Motor neuron (in vitro differentiated cells): Measurements from ENCODE around the gene RIPK3. TPM values are rescaled to one million over a fixed set of nuclear protein-coding genes. Genes with fewer than 3 reads are reported as not detected.
"Not testable (repeated sequence)": the region's sequence is repeated elsewhere in the genome, so short reads cannot be mapped to it uniquely, and the experiment has no call there.

Experiments used
- ATAC-seq, 8 experiments: fragments of 200-7000 bp; cut with Tn5 transposase; replicated peaks in 6 of 8; 2 replicates each; pipeline ENCODE4 v1.8.0; 2021; ENCODE audit warnings: mild to moderate bottlenecking in 8 of 8, moderate library complexity in 8 of 8
- H3K27ac ChIP-seq, 2 donors: fragments of 250-450 bp; sonication (Bioruptor Pico); 2 replicates each; pipeline ENCODE4 v1.9.0; 2021; ENCODE audit warnings: antibody characterized with exemption in 2 of 2, mild to moderate bottlenecking in 2 of 2, moderate library complexity in 1 of 2
- H3K4me1 ChIP-seq, 2 donors: fragments of 250-450 bp; sonication (Bioruptor Pico); replicated peaks in 1 of 2; 2 replicates each; pipeline ENCODE4 v1.6.1; 2021; ENCODE audit warnings: antibody characterized with exemption in 2 of 2, mild to moderate bottlenecking in 2 of 2, moderate library complexity in 1 of 2
- H3K4me3 ChIP-seq, 5 donors: fragments of 250-450 bp; sonication (Bioruptor Pico); 2 replicates each; pipeline ENCODE4 v1.9.0; 2021; ENCODE audit warnings: antibody characterized with exemption in 5 of 5, mild to moderate bottlenecking in 5 of 5, moderate library complexity in 4 of 5
- WGBS, 10 experiments: fragments of 450-650 bp; shearing (Covaris generic); methylation state at CpG; one replicate each; pipeline ENCODE4 v1.0.0; 2022; 5-methylcytosine and 5-hydroxymethylcytosine counted together
- in situ Hi-C, 9 experiments: fragments of 400-800 bp; cut with MboI; loops; one replicate each; pipeline ENCODE4 v1.15.0; 2021; ENCODE audit warnings: low sequenced_read_pairs in 9 of 9, low pct_unique_long_range_greater_than_20kb in 2 of 9; ENCODE audit not compliant: unreplicated experiment in 9 of 9
- total RNA-seq, 8 experiments: library from RNA; unstranded; fragments of 300-600 nt; gene quantifications; 2 replicates each; pipeline versions ENCODE4 v1.2.3 to v1.2.4, GENCODE V29; 2022

The RIPK3 gene
- total RNA-seq, 8 experiments from 2014 or later: 0.29 to 7.9 (median 1.3) TPM; not detected in 3

GRCh38 chr14:24378327-24378726, 38.5 kb upstream of the RIPK3 start:
- in situ Hi-C loops: no loop called here
- Histone ChIP-seq H3K27ac (no peak overlapping the region), H3K4me3 (no peak overlapping the region), H3K4me1 (no peaks in the 10 kb centered on the region)
- ATAC-seq: no peak
- WGBS, 10 experiments: 29 to 80% (median 80%) methylated on average over 1 of the region's 3 CpGs; no CpG with 5 or more reads in 7 of the 10 experiments

GRCh38 chr14:24377657-24378056, 37.9 kb upstream of the RIPK3 start:
- no CpG with 5 or more reads among the region's 2 CpGs for WGBS, 10 experiments
- Histone ChIP-seq H3K4me1 (no peaks in the 10 kb centered on the region), H3K27ac (no peak overlapping the region), H3K4me3 (no peak overlapping the region)
- peak in 7 of 8 experiments; percentile 13 to 80 (median 42) for ATAC-seq
- in situ Hi-C loops: no loop called here

GRCh38 chr14:24377126-24377525, 37.3 kb upstream of the RIPK3 start:
- no peak overlapping the region for H3K27ac ChIP-seq
- no peak overlapping the region for H3K4me3 ChIP-seq
- 0 to 80% (median 40%) methylated on average over 1 of the region's 7 CpGs; no CpG with 5 or more reads in 5 of the 10 experiments for WGBS, 10 experiments
- no peaks in the 10 kb centered on the region for H3K4me1 ChIP-seq
- in situ Hi-C loops: no loop called here
- peak in 2 of 8 experiments; percentile 4 for ATAC-seq

- in situ Hi-C loops: no loop called here
- no peaks in the 10 kb centered on the region for H3K4me1 ChIP-seq
- WGBS, 10 experiments: 42 to 100% methylated on average over 2 to 3 of the region's 16 CpGs; no CpG with 5 or more reads in 8 of the 10 experiments
- no peak overlapping the region for H3K4me3 ChIP-seq
- ATAC-seq: no peak
- no peak overlapping the region for H3K27ac ChIP-seq
These were observed 36.8 kb upstream of the RIPK3 start for GRCh38 chr14:24376448-24377070.

DNA sequence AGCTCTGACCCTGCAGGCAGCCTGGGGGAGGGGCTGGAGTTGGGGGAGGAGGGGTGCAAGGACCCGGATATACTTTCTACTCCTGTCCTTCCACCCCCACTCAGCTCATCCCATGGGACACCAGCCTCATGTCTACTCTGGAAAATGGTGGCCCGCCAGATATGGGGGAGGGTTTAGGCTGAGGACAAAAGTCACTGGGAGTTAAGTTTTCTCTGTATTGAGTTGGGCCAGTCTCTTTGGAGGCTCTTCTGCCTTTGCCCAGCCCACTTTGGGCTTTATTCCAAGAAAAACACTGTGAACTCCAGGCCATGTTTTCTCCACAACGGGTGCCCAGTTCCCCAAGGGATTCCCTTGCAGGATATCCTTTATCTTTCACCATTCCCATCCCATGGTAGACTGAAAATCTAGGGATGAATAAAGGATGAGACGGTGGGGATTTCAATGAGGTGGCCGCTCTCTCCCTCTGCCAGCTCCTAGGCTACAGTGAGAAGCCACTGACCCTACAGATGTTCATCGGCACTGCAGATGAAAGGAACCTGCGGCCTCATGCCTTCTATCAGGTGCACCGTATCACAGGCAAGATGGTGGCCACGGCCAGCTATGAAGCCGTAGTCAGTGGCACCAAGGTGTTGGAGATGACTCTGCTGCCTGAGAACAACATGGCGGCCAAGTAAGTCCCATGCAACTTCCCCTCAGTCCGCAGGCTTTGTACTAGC, 33.1 kb upstream of the RIPK3 start:
- Histone ChIP-seq H3K27ac (no peak overlapping the region), H3K4me1 (peaks cover 5 to 9% of the 10 kb centered on the region in 2 donors), H3K4me3 (no peak overlapping the region)
- no peak for ATAC-seq
- in situ Hi-C loops: no loop called here
- WGBS, 10 experiments: 52 to 100% (median 80%) methylated on average over 1 to 8 of the region's 12 CpGs; no CpG with 5 or more reads in 1 of the 10 experiments

GRCh38 chr14:24371605-24372004, 31.8 kb upstream of the RIPK3 start:
- H3K4me3 ChIP-seq, H3K27ac ChIP-seq, H3K4me1 ChIP-seq, in situ Hi-C loops, ATAC-seq: not testable (repeated sequence)
- WGBS, 10 experiments: 80 to 100% (median 93%) methylated on average over 1 to 2 of the region's 3 CpGs; no CpG with 5 or more reads in 5 of the 10 experiments

DNA sequence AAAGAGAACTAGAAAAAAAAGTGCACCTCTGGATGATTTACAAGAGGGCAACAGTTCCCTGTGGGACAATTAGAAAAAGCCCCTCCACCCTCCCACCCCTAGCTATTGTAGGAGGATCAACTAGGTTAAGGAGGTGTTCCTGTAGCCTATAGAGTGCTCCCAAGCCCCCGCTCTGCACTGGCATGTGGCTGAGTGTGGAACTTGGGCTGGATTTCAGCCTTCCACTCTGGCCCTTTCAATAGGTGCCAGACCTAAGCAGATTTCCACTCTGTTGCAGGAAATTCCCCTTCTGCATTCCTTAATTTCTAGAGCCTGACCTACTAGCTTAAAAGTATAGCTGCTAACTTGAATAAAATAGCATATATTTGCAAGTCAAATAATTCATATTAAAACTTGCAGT, 31.0 kb upstream of the RIPK3 start:
- 0 to 100% methylated on average over 1 of the region's 1 CpG; no CpG with 5 or more reads in 8 of the 10 experiments for WGBS, 10 experiments
- in situ Hi-C loops: no loop called here
- peak in 1 of 8 experiments; percentile 2 for ATAC-seq
- Histone ChIP-seq H3K4me1 (peaks cover 9 to 10% of the 10 kb centered on the region in 2 donors), H3K27ac (no peak overlapping the region), H3K4me3 (no peak overlapping the region)

DNA sequence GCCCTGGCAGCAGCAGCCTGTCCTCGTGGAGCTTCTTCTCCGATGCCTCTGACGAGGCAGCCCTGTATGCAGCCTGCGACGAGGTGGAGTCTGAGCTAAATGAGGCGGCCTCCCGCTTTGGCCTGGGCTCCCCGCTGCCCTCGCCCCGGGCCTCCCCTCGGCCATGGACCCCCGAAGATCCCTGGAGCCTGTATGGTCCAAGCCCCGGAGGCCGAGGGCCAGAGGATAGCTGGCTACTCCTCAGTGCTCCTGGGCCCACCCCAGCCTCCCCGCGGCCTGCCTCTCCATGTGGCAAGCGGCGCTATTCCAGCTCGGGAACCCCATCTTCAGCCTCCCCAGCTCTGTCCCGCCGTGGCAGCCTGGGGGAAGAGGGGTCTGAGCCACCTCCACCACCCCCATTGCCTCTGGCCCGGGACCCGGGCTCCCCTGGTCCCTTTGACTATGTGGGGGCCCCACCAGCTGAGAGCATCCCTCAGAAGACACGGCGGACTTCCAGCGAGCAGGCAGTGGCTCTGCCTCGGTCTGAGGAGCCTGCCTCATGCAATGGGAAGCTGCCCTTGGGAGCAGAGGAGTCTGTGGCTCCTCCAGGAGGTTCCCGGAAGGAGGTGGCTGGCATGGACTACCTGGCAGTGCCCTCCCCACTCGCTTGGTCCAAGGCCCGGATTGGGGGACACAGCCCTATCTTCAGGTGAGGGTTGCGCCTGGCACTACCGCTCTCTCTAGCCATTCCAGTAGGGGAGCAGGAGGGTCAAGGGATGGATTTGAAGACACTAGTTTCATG, 30.3 kb upstream of the RIPK3 start:
- 57 to 100% (median 72%) methylated on average over 1 to 13 of the region's 32 CpGs; no CpG with 5 or more reads in 6 of the 10 experiments for WGBS, 10 experiments
- Histone ChIP-seq H3K4me3 (no peak overlapping the region), H3K27ac (no peak overlapping the region), H3K4me1 (peaks cover 9 to 11% of the 10 kb centered on the region in 2 donors)
- in situ Hi-C loops: no loop called here
- ATAC-seq: no peak

GRCh38 chr14:24369463-24369862, 29.7 kb upstream of the RIPK3 start:
- H3K27ac ChIP-seq: no peak overlapping the region
- no peak overlapping the region for H3K4me3 ChIP-seq
- 8 to 17% methylated on average over 1 to 2 of the region's 20 CpGs; no CpG with 5 or more reads in 8 of the 10 experiments for WGBS, 10 experiments
- no peak for ATAC-seq
- in situ Hi-C loops: no loop called here
- H3K4me1 ChIP-seq: peaks cover 9 to 11% of the 10 kb centered on the region in 2 donors

GRCh38 chr14:24368562-24369252, 28.9 kb upstream of the RIPK3 start:
- WGBS, 10 experiments: no CpG with 5 or more reads among the region's 52 CpGs
- Histone ChIP-seq H3K27ac (peak overlapping the region; percentile 3 to 71), H3K4me3 (peak overlapping the region; percentile 26 to 42 (median 33)), H3K4me1 (peaks cover 9 to 11% of the 10 kb centered on the region in 2 donors)
- in situ Hi-C loops: no loop called here
- ATAC-seq: peak; percentile 3 to 45 (median 32)

DNA sequence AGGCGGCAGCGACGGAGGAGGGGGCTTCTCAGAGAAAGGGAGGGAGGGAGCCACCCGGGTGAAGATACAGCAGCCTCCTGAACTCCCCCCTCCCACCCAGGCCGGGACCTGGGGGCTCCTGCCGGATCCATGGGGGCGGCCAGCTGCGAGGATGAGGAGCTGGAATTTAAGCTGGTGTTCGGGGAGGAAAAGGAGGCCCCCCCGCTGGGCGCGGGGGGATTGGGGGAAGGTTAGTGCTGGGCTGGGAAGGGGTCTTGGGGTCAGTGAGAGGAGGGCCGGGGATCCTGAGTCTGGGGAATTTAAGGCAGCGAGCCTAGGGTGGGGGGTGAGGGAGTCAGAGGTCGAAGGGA, 28.4 kb upstream of the RIPK3 start:
- Histone ChIP-seq H3K4me3 (peak overlapping the region; percentile 26 to 42 (median 33)), H3K27ac (peak overlapping the region; percentile 42 to 46), H3K4me1 (peaks cover 9 to 11% of the 10 kb centered on the region in 2 donors)
- in situ Hi-C loops: no loop called here
- ATAC-seq: no peak
- no CpG with 5 or more reads among the region's 15 CpGs for WGBS, 10 experiments

GRCh38 chr14:24367514-24368211, 27.9 kb upstream of the RIPK3 start, which contains the start of gene NFATC4:
NFATC4 (plus strand) TSS chr14:24368184; CDS start chr14:24368341, 157 bp downstream.
- Histone ChIP-seq H3K4me1 (peaks cover 9 to 11% of the 10 kb centered on the region in 2 donors), H3K27ac (peak within 1 kb of the TSS; percentile 69 to 82), H3K4me3 (peak within 1 kb of the TSS; percentile 29 to 42 (median 33))
- ATAC-seq: peak; percentile 9 to 40 (median 28)
- in situ Hi-C loops: no loop called here
- WGBS, 10 experiments: 0 to 20% (median 1%) methylated on average over 1 to 11 of the region's 21 CpGs; no CpG with 5 or more reads in 6 of the 10 experiments
